D341Med (cell line): ENCODE measurements around the gene TAS1R2.

Source experiments
- DNase-seq: peaks from one replicate; pipeline ENCODE4 v3.0.0; 2012; ENCODE audit warnings: low spot score

TAS1R2 gene

DNA sequence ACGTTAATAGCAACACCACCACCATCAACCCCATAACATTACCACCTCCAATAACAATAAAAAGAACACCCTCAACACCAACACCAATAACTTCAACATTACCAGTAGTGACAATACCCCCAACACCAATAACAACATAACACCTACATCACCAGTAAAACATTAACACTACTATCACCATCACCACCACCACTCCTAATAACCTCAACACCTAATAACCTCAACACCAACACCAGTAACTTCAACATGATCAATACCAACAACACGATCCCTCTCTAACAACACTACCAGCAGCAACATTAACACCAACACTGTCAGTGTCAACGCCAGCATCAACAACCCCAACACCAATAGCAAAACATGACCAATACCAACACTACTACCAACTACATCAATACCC lies 57.2 kb downstream of the TAS1R2 start:
- no peak for DNase-seq

DNA sequence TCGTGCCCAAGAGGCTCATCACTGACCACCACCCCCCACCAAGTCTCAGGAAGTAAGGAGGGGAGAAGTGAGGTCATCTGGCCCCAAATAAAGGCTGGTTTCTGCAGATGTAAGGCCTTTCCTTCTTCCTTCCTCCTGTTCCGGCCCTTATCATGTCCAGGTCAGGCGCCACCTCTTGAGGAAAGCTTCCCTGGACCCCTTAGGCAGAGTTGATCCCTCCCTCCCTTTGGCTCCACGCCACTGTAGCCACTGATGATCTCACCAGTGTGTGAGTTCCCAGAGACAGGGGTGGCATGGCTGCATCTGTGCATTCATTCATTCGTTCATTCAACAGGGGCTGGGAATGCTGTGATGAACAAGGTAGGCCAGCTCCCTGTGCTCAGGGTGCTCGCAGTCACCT lies 59.2 kb downstream of the TAS1R2 start:
- DNase-seq, result no peak

DNA sequence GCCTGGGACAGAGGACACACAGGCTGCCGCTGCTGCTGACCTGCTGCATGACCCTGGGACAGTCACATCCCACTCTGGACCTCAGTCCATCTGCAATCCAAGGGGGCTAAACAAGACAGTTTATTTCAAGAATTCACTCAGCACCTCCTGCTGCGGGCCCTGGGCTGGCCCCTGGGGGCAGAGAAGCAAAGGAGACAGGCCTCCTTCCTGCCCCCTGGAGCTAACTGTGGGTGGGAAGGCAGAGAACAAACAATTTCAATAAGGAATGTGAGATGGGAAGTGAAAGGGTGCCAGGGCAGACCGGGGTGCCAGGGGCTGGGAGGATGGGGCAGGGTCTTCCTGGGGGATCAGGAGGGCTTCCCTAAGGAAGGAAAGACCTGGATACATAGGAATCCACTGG lies 60.0 kb downstream of the TAS1R2 start:
- DNase-seq, result no peak

DNA sequence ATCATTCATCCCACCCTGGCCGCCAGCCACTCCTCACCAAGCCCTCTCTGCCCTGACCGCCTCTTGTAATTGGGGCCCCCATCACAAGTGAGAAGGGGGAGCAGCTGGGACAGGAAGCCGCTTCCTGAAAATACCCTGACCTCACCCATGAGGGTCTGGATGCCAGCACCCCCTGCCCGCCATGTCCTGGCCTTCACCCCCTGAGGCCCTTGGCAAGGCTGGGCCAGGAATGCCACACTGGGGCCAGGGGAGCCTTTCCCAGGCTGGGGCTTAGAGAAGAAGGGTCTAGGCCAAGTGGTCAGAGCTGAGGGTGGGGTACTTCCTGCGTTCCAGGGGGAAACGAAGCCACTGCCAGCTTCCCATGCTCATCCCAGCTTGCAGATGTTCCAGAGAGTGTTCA lies 60.5 kb downstream of the TAS1R2 start:
- no peak for DNase-seq

DNA sequence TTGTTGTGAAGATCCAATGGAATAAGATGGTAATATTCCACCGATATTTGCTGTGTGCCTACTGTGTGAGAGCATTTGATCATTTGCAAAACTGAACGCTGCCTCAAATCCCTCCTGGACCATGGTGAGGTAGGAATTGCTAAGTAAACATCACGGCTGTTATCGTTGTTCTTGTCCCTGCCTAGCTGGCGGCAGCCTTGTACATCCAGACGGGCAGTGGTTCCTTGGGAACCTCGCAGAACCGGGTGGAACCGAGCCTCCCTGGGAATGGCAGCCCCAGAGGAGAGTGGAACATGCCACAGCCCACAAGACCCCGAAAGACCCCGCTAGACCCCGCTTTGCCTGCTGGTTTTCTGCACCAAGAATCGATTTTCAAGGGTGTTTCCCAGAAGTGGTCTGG lies 60.9 kb downstream of the TAS1R2 start:
- DNase-seq, result no peak

DNA sequence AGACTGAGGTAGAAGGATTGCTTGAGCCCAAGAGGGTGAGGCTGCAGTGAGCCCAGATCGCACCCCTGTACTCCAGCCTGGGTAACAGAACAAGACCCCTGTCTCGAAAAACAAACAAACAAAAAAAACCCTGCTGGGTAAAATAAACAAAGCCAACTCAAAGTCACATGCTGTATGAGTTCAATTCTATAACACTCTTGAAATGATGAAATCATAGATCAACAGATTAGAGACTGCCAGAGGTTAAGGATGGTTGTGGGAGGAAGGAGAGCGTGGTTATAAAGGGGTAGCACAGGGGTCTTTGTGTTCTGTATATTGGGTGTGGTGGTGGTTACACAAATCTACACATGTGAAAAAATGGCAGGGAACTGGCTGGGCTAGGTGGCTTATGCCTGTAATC lies 62.5 kb downstream of the TAS1R2 start:
- DNase-seq, result no peak

DNA sequence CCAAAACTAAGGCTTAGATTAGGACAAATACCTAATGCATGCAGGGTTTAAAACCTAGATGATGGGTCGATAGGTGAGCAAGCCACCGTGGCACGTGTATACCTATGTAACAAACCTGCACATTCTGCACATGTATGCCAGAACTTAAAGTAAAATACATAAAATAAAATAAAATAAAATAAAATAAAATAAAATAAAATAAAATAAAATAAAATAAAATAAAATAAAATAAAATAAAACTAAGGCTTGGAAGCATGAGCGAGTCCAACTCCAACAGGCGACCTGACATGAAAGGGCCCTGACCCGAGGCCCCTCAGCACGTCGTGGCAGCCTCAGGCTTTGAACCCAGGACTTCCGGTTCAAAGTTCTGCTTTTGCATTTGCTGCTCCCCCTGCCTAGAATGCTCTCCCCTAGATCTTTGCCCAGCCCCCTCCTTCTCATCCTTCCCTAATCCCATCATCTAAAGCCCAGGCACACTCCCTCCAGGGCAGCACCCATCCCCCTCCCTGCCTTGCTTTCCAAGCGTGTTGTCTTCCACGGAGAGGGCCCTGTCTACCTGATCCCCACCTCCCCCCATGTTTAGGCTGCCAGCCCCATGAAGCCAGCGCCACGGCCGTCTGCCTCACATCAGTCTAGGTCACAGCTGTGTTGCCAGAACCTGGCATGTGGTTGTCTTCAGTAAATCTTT lies 64.3 kb downstream of the TAS1R2 start:
- DNase-seq, result no peak

DNA sequence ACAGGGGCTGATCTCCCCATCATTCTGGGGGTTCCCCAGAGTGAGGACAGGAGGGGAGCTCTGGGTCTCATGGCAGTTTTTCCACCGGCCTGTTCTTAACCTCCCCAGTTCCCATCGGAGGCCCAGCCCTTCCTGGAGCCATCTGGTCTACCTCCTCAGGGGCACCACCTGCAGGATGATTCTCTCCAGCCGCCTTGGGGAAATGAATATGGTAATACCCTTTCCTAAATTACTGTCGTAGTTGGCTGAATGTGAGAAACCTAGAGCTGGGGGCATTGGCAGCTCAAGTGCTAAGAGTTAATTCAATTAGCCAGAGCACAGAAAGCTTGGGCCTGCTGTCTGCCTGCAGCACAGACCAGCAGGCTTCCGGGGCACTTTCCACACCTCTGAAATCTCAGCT lies 64.9 kb downstream of the TAS1R2 start:
- peak; percentile 77 for DNase-seq

DNA sequence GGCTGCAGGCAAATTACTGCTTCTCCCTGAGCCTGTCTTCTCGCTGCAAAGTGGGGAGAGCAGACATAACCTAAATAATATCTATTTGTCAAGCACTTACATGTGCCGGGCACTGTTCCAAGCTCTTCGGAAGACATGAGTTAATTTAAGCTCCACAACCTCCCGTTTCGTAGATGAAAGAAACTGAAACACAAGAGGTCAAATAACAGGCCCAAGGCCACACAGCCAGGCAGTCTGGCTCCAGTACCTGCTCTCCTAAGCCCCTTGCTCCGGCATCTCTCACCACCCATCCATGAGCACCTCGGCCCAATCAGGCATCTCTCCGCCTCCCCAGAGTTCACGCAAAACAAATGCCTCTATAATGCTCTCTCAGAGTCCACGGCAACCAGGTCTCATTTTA lies 65.4 kb downstream of the TAS1R2 start:
- no peak for DNase-seq

DNA sequence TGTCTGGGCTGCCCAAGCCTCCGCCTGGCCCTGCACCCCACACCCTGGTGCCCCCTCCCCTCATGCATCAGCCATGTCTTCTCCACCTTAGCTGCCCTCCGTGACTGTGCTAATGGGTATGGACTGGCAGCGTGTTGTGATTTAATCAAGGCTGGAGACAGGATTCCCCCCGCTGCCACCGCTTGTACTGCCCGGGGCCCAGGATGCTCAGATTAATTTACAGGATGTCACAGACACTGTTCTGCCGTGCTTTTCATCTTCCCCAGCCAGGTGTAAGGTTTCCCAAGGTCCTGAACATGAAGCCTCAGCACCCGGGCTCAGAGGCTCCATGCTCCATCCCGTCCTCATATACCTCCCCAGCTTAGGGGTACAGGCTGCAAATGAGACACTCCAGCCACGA lies 66.3 kb downstream of the TAS1R2 start:
- DNase-seq, result no peak

DNA sequence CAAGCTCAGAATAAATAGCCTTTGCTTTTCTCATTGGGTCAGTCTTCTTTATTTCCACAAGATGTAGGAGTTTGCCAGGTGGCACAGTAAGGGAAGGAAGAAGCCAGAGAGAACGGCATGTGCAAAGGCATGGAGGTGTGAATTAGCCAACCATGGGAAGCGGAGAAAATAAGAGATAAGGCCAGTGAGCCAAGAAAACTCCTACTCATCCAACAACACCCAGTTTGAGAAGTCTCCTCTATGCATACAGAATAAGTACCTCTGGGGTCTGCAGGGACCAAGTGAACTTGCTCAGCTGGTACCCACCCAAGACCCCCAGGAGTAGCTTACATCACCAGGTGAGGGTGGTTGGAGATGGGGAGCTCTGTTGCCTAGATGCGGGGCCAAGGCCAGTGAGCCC lies 66.7 kb downstream of the TAS1R2 start:
- no peak for DNase-seq
